Large intestine (tissue), 3 donors: ENCODE results near the gene EEFSEC. TPM values are rescaled to one million over a fixed set of nuclear protein-coding genes. Genes with fewer than 3 reads are reported as not detected.

Experiments used
- DNase-seq, 2 donors: peaks; one replicate each; pipeline versions ENCODE4 v3.0.0 to v3.0.0-alpha.2; 2013
- H3K27ac ChIP-seq: one replicate; pipeline ENCODE4 v1.5.1; 2013; ENCODE audit warnings: low read length
- H3K27me3 ChIP-seq: 2 replicates; pipeline ENCODE4 v1.6.1; 2013; ENCODE audit warnings: low read length; ENCODE audit not compliant: control insufficient read depth, insufficient read depth
- H3K36me3 ChIP-seq: 2 replicates; pipeline ENCODE4 v1.6.1; 2013; ENCODE audit warnings: low read length; ENCODE audit not compliant: control insufficient read depth, insufficient read depth
- H3K4me1 ChIP-seq: one replicate; pipeline ENCODE4 v1.6.1; 2013; ENCODE audit warnings: low read length; ENCODE audit not compliant: control insufficient read depth, insufficient read depth
- H3K4me3 ChIP-seq: one replicate; pipeline ENCODE4 v1.5.1; 2013; ENCODE audit warnings: low read length
- H3K9me3 ChIP-seq: one replicate; pipeline ENCODE4 v1.6.1; 2013; ENCODE audit warnings: mild to moderate bottlenecking, low read depth, low read length, moderate library complexity; ENCODE audit not compliant: control insufficient read depth
- WGBS: methylation state at CpG from one replicate; pipeline ENCODE4 v1.1.5; 2013; ENCODE audit warnings: low lambda C conversion rate; ENCODE audit not compliant: insufficient coverage; 5-methylcytosine and 5-hydroxymethylcytosine counted together
- polyA plus RNA-seq: library from polyadenylated mRNA; unstranded; fragments of 120-200 nt; gene quantifications from one replicate; pipeline ENCODE4 v1.2.1, GENCODE V29; 2013

EEFSEC gene
- polyA plus RNA-seq, 1 donor: 23.9 TPM

DNA sequence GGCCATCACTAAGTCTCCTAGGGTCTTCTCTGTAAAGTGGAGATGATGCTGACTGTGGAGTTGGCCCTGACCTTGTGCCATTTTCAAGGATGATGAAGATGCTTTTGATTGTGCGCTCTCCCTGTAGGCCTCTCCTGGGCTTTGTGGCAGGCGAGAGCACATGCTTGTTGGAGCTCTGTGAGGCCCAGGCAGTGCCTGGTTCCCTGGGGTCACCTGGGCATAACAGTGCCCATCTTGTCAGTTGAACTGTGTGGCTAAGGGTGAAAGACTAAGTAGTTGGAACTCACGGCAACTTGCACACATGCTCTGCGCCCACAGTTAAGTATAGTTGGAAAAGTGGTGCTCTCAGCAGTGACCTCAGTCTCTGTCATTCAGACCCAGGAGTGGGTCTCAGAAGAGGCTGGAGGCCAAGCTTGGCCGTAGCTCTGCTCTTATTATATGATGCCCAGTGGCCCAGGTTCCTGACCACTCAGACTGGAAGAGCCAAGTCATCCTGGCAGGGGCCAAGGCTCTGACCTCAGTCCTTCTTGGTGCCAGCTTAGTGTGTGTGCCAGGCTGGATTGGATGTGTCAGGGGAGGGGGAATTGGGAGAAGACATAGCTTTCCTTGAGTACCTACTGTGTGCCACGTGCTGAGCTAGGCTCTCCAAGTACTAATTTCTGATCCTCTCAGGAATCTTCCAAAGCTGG is 154.6 kb downstream of the EEFSEC start:
- no peak overlapping the region for H3K27ac ChIP-seq
- peaks cover 2% of the 10 kb centered on the region for H3K36me3 ChIP-seq
- H3K4me1 ChIP-seq: peaks cover 4% of the 10 kb centered on the region
- no peaks in the 10 kb centered on the region for H3K27me3 ChIP-seq
- WGBS: no CpG with 5 or more reads among the region's 6 CpGs
- H3K9me3 ChIP-seq: no peaks in the 10 kb centered on the region
- no peak overlapping the region for H3K4me3 ChIP-seq
- no peak for DNase-seq

DNA sequence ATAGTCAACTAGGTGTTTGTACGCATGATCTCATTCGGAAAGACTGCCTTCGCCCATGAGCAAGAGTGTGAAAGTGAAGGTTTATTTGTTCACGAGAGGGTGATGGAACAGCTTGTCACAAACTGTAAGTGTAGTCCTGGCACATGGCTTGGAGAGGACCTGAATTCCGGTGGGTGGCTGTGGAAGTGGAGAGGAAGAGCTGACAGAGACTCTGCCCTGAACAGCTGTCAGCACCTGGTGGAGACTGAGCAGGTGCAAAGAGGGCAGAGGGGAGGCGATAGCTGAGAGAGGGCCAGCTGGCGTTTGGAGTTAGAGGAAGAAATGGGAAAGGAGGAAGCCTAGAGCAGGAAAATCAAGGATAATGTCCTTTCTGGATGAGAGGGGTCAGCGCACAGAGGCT is 155.7 kb downstream of the EEFSEC start:
- 100% methylated on average over 2 of the region's 8 CpGs for WGBS
- DNase-seq: no peak
- H3K4me3 ChIP-seq: no peak overlapping the region

DNA sequence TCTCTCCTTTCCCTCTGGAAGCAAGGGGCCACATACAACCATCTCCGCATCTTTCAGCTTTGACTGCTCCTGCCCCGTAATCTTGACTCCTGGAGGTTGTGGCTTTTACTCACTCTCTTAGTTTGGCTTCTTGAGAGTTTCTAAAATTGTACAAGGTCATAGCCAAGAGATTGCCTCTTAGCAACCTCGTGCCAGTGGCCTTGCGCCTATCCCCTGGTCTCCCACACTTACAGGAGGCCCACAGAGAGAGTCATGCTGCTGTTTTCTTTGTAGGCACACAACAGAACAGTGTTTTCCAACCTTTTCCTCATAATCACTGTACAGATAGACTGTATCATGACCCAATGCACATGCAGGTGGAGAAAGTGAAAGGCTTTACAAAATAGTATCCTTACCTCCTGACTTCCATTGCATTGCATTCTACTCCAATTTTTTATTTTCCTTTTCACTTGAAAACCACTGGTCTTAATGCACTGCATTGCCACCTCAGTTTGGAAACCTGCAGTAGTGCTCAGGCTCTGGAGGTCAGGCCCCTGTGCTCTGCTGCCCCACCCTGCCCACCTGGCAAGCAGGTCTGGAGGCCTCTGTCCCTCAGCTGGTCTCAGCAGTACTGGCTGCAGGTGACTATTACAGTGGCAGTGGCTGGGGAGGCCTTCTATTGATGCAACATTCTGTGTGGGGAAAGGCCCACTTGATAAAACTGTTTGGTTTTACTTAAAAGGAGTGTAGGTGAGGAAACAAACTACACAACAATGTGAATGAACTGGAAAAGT is 157.2 kb downstream of the EEFSEC start:
- Histone ChIP-seq H3K4me1 (peaks cover 4% of the 10 kb centered on the region), H3K27me3 (no peaks in the 10 kb centered on the region), H3K9me3 (no peaks in the 10 kb centered on the region), H3K27ac (no peak overlapping the region), H3K4me3 (no peak overlapping the region), H3K36me3 (peaks cover 2% of the 10 kb centered on the region)
- no CpG with 5 or more reads among the region's 4 CpGs for WGBS
- no peak for DNase-seq

More for the DNA sequence above, 155.7 kb downstream of the EEFSEC start:
- no peaks in the 10 kb centered on the region for H3K27me3 ChIP-seq
- peaks cover 2% of the 10 kb centered on the region for H3K36me3 ChIP-seq
- no peak overlapping the region for H3K27ac ChIP-seq
- no peaks in the 10 kb centered on the region for H3K9me3 ChIP-seq
- H3K4me1 ChIP-seq: peaks cover 4% of the 10 kb centered on the region

DNA sequence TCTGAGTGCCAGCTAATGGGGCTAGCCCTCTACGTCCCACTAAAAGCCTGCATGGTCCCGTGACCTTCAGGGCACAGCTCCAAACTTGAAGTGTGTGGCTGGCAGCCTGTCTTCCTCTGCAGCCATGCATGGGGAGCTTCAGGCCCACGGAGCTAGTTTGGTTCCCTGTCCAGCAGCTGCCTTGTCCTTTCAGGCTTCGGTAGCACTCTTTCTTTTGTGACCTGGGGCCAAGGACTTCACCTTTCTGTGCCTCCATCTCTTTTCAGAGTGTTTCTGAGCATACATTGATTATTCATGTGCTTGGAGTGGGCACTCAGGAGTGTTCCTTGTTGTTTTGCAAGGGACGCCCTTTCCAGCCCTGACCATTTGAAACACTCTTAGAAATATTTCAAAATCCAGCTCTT is 158.2 kb downstream of the EEFSEC start:
- Histone ChIP-seq H3K27ac (no peak overlapping the region), H3K9me3 (no peaks in the 10 kb centered on the region), H3K36me3 (peaks cover 2% of the 10 kb centered on the region), H3K27me3 (no peaks in the 10 kb centered on the region), H3K4me3 (no peak overlapping the region), H3K4me1 (peaks cover 4% of the 10 kb centered on the region)
- no peak for DNase-seq
- WGBS: no CpG with 5 or more reads among the region's 5 CpGs

DNA sequence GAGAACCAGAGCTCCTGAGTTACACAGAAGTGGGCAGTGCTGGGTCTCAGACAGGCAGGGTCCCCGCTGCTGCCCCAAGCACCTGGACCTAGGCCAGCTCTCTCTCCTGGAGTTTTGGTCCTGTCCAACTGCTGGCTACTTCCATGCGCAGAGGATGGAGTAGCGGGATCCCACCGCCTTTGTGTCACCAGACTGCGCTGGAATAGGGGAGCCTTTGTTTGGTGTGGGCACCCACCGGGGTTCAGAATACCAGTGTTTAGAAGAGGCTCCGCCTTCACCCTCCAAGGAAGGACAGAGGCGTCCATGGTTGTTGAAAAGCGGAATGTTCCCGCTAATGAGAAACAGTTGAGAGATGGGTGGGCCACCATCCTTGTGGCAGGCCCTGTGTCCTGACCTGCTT is 159.0 kb downstream of the EEFSEC start:
- no CpG with 5 or more reads among the region's 10 CpGs for WGBS
- H3K9me3 ChIP-seq: no peaks in the 10 kb centered on the region
- H3K4me1 ChIP-seq: peaks cover 9% of the 10 kb centered on the region
- H3K4me3 ChIP-seq: no peak overlapping the region
- H3K27me3 ChIP-seq: no peaks in the 10 kb centered on the region
- H3K27ac ChIP-seq: no peak overlapping the region
- peaks cover 2% of the 10 kb centered on the region for H3K36me3 ChIP-seq
- DNase-seq: no peak

DNA sequence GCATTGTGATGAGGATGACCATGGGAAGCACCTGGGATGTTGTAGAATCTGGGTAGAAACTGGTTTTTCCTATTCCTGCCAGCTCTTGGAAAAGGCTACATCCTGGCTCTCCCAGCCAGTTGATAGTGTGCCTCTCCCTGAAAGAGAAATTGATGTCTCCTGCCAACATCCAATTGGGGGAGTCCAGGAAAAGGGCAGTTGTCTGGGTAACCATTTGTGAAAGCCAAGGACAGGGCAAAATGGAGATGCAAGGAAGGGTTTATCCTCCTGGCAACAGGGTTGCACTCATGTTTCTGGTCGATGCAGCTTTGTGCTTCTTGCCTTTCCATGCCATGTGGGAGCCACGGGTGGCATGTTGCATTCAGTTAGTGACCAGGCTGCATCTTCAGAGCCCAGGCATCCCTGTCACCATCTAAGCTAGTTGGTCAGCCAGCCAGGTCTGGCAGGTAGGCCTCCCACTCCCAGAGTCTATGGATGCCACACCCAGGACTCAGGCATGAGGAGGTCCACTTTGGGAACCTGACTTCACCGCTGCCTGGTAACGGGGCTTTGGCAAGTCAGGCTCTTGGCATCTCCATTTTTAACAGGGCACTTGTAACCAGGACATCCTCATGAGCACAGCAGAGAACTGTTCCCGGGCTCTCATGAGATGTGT is 159.9 kb downstream of the EEFSEC start:
- Histone ChIP-seq H3K4me1 (peaks cover 12% of the 10 kb centered on the region), H3K27ac (no peak overlapping the region), H3K9me3 (no peaks in the 10 kb centered on the region), H3K27me3 (no peaks in the 10 kb centered on the region), H3K4me3 (no peak overlapping the region), H3K36me3 (peaks cover 2% of the 10 kb centered on the region)
- DNase-seq: no peak
- WGBS: no CpG with 5 or more reads among the region's 5 CpGs

DNA sequence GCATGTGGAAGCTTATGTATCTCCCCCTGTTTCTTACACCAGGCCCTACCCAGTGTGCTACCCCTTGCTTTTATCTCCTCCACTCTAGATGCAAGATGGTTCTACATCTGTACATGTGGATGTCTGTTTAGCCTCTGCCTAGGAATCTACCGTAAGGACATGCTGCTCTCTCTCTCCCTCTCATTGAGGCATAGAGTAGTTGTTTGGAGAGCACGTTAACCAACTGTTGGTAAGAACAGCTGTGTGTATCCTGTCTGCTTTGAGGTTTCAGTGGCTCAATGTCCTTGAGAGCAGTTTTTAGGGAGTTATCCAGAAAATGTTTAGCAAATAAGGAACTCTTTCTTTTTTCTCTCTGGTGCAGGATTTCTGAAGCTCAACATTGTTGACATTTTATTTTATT is 160.7 kb downstream of the EEFSEC start:
- no CpG with 5 or more reads among the region's 2 CpGs for WGBS
- H3K27ac ChIP-seq: no peak overlapping the region
- no peak overlapping the region for H3K4me3 ChIP-seq
- no peak for DNase-seq
- H3K27me3 ChIP-seq: no peaks in the 10 kb centered on the region
- peaks cover 12% of the 10 kb centered on the region for H3K4me1 ChIP-seq
- peaks cover 2% of the 10 kb centered on the region for H3K36me3 ChIP-seq
- no peaks in the 10 kb centered on the region for H3K9me3 ChIP-seq

DNA sequence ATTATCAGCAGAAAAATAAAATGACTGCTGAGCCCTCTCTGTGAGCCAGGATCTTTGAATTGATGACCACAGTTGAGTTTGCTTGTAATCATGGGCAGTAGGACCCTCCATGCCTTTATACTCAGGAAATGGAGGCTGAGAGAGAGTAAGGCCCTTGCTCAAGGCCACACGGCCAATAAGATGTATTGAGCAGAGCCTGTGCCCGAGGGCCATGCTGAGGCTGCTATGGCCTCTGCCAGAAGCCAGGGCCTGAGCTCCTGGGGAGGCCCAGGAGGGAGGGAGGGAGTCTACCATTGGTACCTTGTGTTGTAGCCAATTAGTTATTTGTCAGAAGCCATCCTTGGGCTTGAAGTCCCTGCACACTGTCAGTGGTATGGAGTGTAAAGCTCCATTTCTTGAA is 162.0 kb downstream of the EEFSEC start:
- H3K27ac ChIP-seq: no peak overlapping the region
- no peak for DNase-seq
- peaks cover 10% of the 10 kb centered on the region for H3K36me3 ChIP-seq
- no CpG with 5 or more reads among the region's 2 CpGs for WGBS
- peaks cover 12% of the 10 kb centered on the region for H3K4me1 ChIP-seq
- H3K27me3 ChIP-seq: no peaks in the 10 kb centered on the region
- no peaks in the 10 kb centered on the region for H3K9me3 ChIP-seq
- no peak overlapping the region for H3K4me3 ChIP-seq

DNA sequence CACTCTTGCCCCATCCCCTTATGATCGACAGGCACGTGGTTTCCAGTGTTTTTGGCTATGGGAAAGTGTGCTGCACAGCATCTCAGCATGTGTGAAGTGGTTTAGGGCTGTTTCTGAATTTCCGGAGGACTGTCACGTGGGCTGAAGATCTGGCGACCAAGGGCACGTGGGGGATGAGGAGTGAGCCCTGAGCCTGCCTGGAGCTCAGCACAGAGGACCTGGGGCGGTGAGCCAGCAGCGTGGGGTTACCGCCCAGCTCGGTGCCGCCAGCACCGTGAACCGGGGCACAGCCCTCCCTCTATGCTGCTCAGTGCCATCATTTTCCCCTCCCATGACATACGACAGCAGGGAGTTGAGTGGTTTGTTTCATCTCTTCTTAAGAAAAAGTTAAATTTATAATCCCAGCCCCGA is 163.2 kb downstream of the EEFSEC start:
- H3K4me1 ChIP-seq: peaks cover 12% of the 10 kb centered on the region
- no peaks in the 10 kb centered on the region for H3K9me3 ChIP-seq
- H3K27me3 ChIP-seq: no peaks in the 10 kb centered on the region
- H3K4me3 ChIP-seq: no peak overlapping the region
- no peak overlapping the region for H3K27ac ChIP-seq
- no peak for DNase-seq
- H3K36me3 ChIP-seq: peaks cover 16% of the 10 kb centered on the region
- WGBS: no CpG with 5 or more reads among the region's 15 CpGs

DNA sequence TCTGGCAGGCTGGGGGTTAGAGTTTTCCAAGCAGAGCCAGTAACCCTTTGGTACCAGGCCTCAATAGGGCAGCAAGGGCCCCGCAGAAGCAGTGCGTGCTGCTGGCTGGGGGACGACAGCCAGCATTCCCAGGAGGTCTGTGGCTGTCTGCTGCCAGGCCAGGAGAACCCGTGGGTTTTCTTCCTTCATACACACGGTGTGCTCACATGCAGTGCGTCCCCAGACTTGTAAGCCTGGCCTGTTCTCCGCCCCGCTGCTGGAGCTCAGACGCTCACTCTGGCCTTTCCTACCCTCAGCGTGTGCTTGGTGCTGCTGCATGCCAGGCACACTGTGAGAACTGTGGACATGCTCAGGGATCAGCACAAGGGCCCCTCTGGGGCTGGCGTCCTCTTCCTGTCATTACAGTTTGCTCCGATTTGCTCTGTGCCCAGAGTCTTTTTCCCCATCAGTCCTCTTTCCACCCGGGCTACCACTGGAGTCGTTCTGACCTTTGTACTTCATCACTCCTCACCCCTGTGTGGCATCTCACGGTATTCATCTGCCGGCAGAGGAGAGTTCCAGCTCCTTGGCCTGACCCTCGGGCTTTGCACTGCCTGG is 163.9 kb downstream of the EEFSEC start:
- Histone ChIP-seq H3K27ac (no peak overlapping the region), H3K4me3 (no peak overlapping the region)
- DNase-seq: peak; percentile 37 to 69

More for the DNA sequence above, 163.9 kb downstream of the EEFSEC start:
- Histone ChIP-seq H3K4me1 (peaks cover 12% of the 10 kb centered on the region), H3K36me3 (peaks cover 14% of the 10 kb centered on the region), H3K9me3 (no peaks in the 10 kb centered on the region), H3K27me3 (no peaks in the 10 kb centered on the region)
- no CpG with 5 or more reads among the region's 17 CpGs for WGBS
